H9 (cell line): ENCODE results near the gene HEBP2. TPM values are rescaled to one million over a fixed set of nuclear protein-coding genes. Genes with fewer than 3 reads are reported as not detected.

ENCODE experiments used
- DNase-seq: peaks from one replicate; pipeline ENCODE4 v3.0.0-alpha.2; 2017
- H2AFZ ChIP-seq: one replicate; pipeline ENCODE4 v1.6.1; 2013; ENCODE audit warnings: mild to moderate bottlenecking, low read length, control low read depth, moderate library complexity
- H2AK5ac ChIP-seq: 2 replicates; pipeline ENCODE4 v1.6.1; 2013; ENCODE audit warnings: low read length, control low read depth, mixed read lengths; ENCODE audit not compliant: insufficient read length
- H2BK120ac ChIP-seq: one replicate; pipeline ENCODE4 v1.6.1; 2013; ENCODE audit warnings: low read depth, mild to moderate bottlenecking, low read length, control low read depth, inconsistent platforms; ENCODE audit not compliant: poor library complexity, severe bottlenecking
- H2BK12ac ChIP-seq: 2 replicates; pipeline ENCODE4 v1.6.1; 2013; ENCODE audit warnings: low read length, control low read depth, mixed read lengths, low read depth; ENCODE audit not compliant: insufficient read length
- H2BK15ac ChIP-seq: 2 replicates; pipeline ENCODE4 v1.6.1; 2013; ENCODE audit warnings: low read depth, low read length, control low read depth
- H2BK20ac ChIP-seq: one replicate; pipeline ENCODE4 v1.6.1; 2013; ENCODE audit warnings: low read depth, mild to moderate bottlenecking, low read length, control low read depth, inconsistent platforms; ENCODE audit not compliant: poor library complexity, severe bottlenecking
- H2BK5ac ChIP-seq: 2 replicates; pipeline ENCODE4 v1.6.1; 2013; ENCODE audit warnings: low read length, control low read depth, mixed read lengths; ENCODE audit not compliant: insufficient read length
- H3K14ac ChIP-seq: 2 replicates; pipeline ENCODE4 v1.6.1; 2013; ENCODE audit warnings: low read length, control low read depth; ENCODE audit not compliant: insufficient read depth
- H3K18ac ChIP-seq: 2 replicates; pipeline ENCODE4 v1.6.1; 2013; ENCODE audit warnings: low read depth, mild to moderate bottlenecking, mixed read lengths, low read length, control low read depth; ENCODE audit not compliant: insufficient read length
- H3K23ac ChIP-seq: 2 replicates; pipeline ENCODE4 v1.6.1; 2013; ENCODE audit warnings: low read length, control low read depth, mixed read lengths, low read depth; ENCODE audit not compliant: insufficient read length
- H3K23me2 ChIP-seq: 2 replicates; pipeline ENCODE4 v1.6.1; 2013; ENCODE audit warnings: low read depth, mild to moderate bottlenecking, mixed read lengths, low read length, control low read depth; ENCODE audit not compliant: insufficient read length, poor library complexity, severe bottlenecking
- H3K27ac ChIP-seq: 2 replicates; pipeline ENCODE4 v1.5.1; 2013; ENCODE audit warnings: low read length, control low read depth, mixed read lengths, low read depth; ENCODE audit not compliant: insufficient read length
- H3K27me3 ChIP-seq: 2 replicates; pipeline ENCODE4 v1.6.1; 2013; ENCODE audit warnings: low read length, control low read depth, inconsistent platforms; ENCODE audit not compliant: insufficient read depth
- H3K4ac ChIP-seq: 2 replicates; pipeline ENCODE4 v1.6.1; 2013; ENCODE audit warnings: low read depth, mild to moderate bottlenecking, control low read depth, inconsistent platforms, low read length, moderate library complexity
- H3K4me1 ChIP-seq: 2 replicates; pipeline ENCODE4 v1.6.1; 2013; ENCODE audit warnings: low read length, control low read depth, inconsistent platforms; ENCODE audit not compliant: insufficient read depth
- H3K4me2 ChIP-seq: 2 replicates; pipeline ENCODE4 v1.6.1; 2013; ENCODE audit warnings: low read length, control low read depth, mixed read lengths; ENCODE audit not compliant: insufficient read length, insufficient read depth
- H3K56ac ChIP-seq: 2 replicates; pipeline ENCODE4 v1.6.1; 2013; ENCODE audit warnings: low read depth, mild to moderate bottlenecking, mixed read lengths, low read length, control low read depth; ENCODE audit not compliant: insufficient read length
- H3K79me1 ChIP-seq: 2 replicates; pipeline ENCODE4 v1.6.1; 2013; ENCODE audit warnings: low read depth, mild to moderate bottlenecking, moderate library complexity, low read length, control low read depth, inconsistent platforms; ENCODE audit not compliant: insufficient read depth, poor library complexity, severe bottlenecking
- H3K79me2 ChIP-seq: 2 replicates; pipeline ENCODE4 v1.6.1; 2013; ENCODE audit warnings: low read length, control low read depth, inconsistent platforms; ENCODE audit not compliant: insufficient read depth
- H3K9ac ChIP-seq: 2 replicates; pipeline ENCODE4 v1.6.1; 2013; ENCODE audit warnings: low read length, control low read depth, mixed read lengths; ENCODE audit not compliant: insufficient read length; ENCODE audit errors: extremely low read depth
- H3K9me3 ChIP-seq: one replicate; pipeline ENCODE4 v1.6.1; 2013; ENCODE audit warnings: low read depth, low read length, inconsistent platforms; ENCODE audit not compliant: control insufficient read depth
- H3T11ph ChIP-seq: one replicate; pipeline ENCODE4 v1.6.1; 2013; ENCODE audit warnings: mild to moderate bottlenecking, low read length, control low read depth, inconsistent platforms
- H4K20me1 ChIP-seq: one replicate; pipeline ENCODE4 v1.6.1; 2013; ENCODE audit not compliant: control insufficient read depth, insufficient read length, insufficient read depth
- H4K5ac ChIP-seq: 2 replicates; pipeline ENCODE4 v1.6.1; 2013; ENCODE audit warnings: low read depth, mild to moderate bottlenecking, mixed read lengths, low read length, control low read depth; ENCODE audit not compliant: insufficient read length
- H4K8ac ChIP-seq: replicated peaks from 2 replicates; pipeline ENCODE4 v1.6.1; 2013; ENCODE audit warnings: low read length, control low read depth, mixed read lengths, low read depth; ENCODE audit not compliant: insufficient read length
- H4K91ac ChIP-seq: 2 replicates; pipeline ENCODE4 v1.6.1; 2013; ENCODE audit warnings: low read depth, mild to moderate bottlenecking, moderate library complexity, mixed read lengths, low read length, control low read depth; ENCODE audit not compliant: insufficient read length
- H3K27ac Mint-ChIP-seq, 3 experiments: 2 replicates in 2 of 3; 3 replicates in 1 of 3; pipeline ENCODE4 v1.8.0; 2020 to 2021; ENCODE audit warnings: mixed read lengths in 3 of 3, mild to moderate bottlenecking in 1 of 3, moderate library complexity in 1 of 3
- H3K27me3 Mint-ChIP-seq: 2 replicates; pipeline ENCODE4 v1.8.0; 2021; ENCODE audit warnings: low read depth, mild to moderate bottlenecking, moderate library complexity, mixed read lengths
- H3K36me3 Mint-ChIP-seq, 3 experiments: 2 replicates in 2 of 3; 3 replicates in 1 of 3; pipeline ENCODE4 v1.8.0; 2020 to 2021; ENCODE audit warnings: low read depth in 3 of 3, mixed read lengths in 3 of 3; ENCODE audit not compliant: insufficient read depth in 1 of 3
- H3K4me1 Mint-ChIP-seq, 2 experiments: 2 replicates each; pipeline ENCODE4 v1.8.0; 2020; ENCODE audit warnings: mixed read lengths in 2 of 2
- H3K4me3 Mint-ChIP-seq, 2 experiments: 2 replicates in 1 of 2; 3 replicates in 1 of 2; pipeline ENCODE4 v1.8.0; 2020 to 2021; ENCODE audit warnings: mild to moderate bottlenecking in 2 of 2, mixed read lengths in 2 of 2, moderate library complexity in 1 of 2
- H3K9me3 Mint-ChIP-seq, 2 experiments: 2 replicates in 1 of 2; 3 replicates in 1 of 2; pipeline ENCODE4 v1.8.0; 2020; ENCODE audit warnings: mild to moderate bottlenecking in 2 of 2, mixed read lengths in 2 of 2, moderate library complexity in 1 of 2
- total RNA-seq: library from RNA; stranded (reverse); gene quantifications from 2 replicates; pipeline ENCODE4 v1.2.1, GENCODE V29; 2021
- TF ChIP-seq, protein P1 (sequence below): fragments of 200-600 bp; sonication (generic); conservative IDR thresholded peaks from 3 replicates; pipeline ENCODE4 v1.8.0; 2021; ENCODE audit warnings: antibody characterized with exemption, mild to moderate bottlenecking

HEBP2 gene
- total RNA-seq, 1 experiment from 2014 or later = 57.8 TPM

DNA sequence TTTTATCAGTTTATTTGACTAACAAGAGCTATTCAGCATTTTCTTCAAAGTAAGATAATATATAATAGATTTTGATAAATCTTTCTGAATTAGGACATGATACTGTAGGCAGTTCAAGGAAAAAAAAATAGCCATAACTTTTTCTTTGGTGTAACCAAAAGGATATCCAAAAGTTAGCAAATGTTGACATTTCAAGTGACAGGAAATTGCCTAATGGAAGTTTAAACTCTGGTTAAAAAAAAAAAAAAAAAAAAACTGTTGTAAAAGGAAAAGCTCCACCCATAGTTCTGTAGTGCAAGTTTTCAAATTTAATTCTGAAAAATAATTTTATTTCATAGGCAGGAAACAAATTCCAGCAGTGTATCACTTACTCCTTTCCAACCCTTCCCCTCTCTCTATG is 18.8 kb downstream of the HEBP2 start:
- no peak overlapping the region for H3T11ph ChIP-seq
- no peak overlapping the region for H3K9ac ChIP-seq
- no peak overlapping the region for H2BK15ac ChIP-seq
- H3K79me2 ChIP-seq = no peaks in the 10 kb centered on the region
- H4K91ac ChIP-seq = no peak overlapping the region
- H4K20me1 ChIP-seq = no peaks in the 10 kb centered on the region
- H3K9me3 ChIP-seq = no peaks in the 10 kb centered on the region
- Mint-ChIP-seq H3K4me1 (no peaks in the 10 kb centered on the region), H3K4me3 (no peak overlapping the region), H3K27ac (no peak overlapping the region), H3K27me3 (no peaks in the 10 kb centered on the region), H3K9me3 (no peaks in the 10 kb centered on the region; a peak in 1 of 5 replicates), H3K36me3 (peaks cover 19 to 50% (median 29%) of the 10 kb centered on the region in 3 experiments)
- H4K8ac ChIP-seq = no peak overlapping the region
- H2BK5ac ChIP-seq = no peak overlapping the region
- H2AK5ac ChIP-seq = no peak overlapping the region
- H2BK20ac ChIP-seq = no peak overlapping the region
- no peak overlapping the region for H3K56ac ChIP-seq
- no peak overlapping the region for H3K23ac ChIP-seq
- no peak overlapping the region for H3K14ac ChIP-seq
- H3K27me3 ChIP-seq = no peaks in the 10 kb centered on the region
- no peak overlapping the region for H3K4me2 ChIP-seq
- no peak overlapping the region for H2BK12ac ChIP-seq
- H3K27ac ChIP-seq = no peak overlapping the region
- no peaks in the 10 kb centered on the region for H3K79me1 ChIP-seq
- no peaks in the 10 kb centered on the region for H3K23me2 ChIP-seq
- H3K4me1 ChIP-seq = no peaks in the 10 kb centered on the region
- H3K18ac ChIP-seq = no peak overlapping the region
- H2BK120ac ChIP-seq = no peak overlapping the region
- H3K4ac ChIP-seq = no peak overlapping the region
- H2AFZ ChIP-seq = no peak overlapping the region
- DNase-seq = no peak
- no peak overlapping the region for H4K5ac ChIP-seq
- TF ChIP-seq, protein P1, sequence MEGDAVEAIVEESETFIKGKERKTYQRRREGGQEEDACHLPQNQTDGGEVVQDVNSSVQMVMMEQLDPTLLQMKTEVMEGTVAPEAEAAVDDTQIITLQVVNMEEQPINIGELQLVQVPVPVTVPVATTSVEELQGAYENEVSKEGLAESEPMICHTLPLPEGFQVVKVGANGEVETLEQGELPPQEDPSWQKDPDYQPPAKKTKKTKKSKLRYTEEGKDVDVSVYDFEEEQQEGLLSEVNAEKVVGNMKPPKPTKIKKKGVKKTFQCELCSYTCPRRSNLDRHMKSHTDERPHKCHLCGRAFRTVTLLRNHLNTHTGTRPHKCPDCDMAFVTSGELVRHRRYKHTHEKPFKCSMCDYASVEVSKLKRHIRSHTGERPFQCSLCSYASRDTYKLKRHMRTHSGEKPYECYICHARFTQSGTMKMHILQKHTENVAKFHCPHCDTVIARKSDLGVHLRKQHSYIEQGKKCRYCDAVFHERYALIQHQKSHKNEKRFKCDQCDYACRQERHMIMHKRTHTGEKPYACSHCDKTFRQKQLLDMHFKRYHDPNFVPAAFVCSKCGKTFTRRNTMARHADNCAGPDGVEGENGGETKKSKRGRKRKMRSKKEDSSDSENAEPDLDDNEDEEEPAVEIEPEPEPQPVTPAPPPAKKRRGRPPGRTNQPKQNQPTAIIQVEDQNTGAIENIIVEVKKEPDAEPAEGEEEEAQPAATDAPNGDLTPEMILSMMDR = no peak
